CD4-positive, alpha-beta T cell (primary cell): ENCODE data around the gene FAM171A1. TPM values are rescaled to one million over a fixed set of nuclear protein-coding genes. Genes with fewer than 3 reads are reported as not detected.

ENCODE experiments used
- ATAC-seq: fragments of 200-7000 bp; cut with Tn5 transposase; one replicate; pipeline ENCODE4 v1.10.0; 2022; ENCODE audit warnings: mild to moderate bottlenecking; ENCODE audit not compliant: poor library complexity
- CTCF ChIA-PET: fragments of 350-600 bp; sonication (Branson Sonifier 250); formaldehyde crosslinking; loops from one replicate; lab custom pipeline; 2021; ENCODE audit warnings: antibody characterized with exemption, inconsistent platforms; lab: Charles Lee
- POLR2A ChIA-PET: fragments of 350-600 bp; sonication (Branson Sonifier 250); formaldehyde crosslinking; loops from one replicate; lab custom pipeline; 2021; ENCODE audit warnings: antibody characterized with exemption, inconsistent platforms; lab: Charles Lee
- DNase-seq, 14 experiments: peaks; one replicate each; pipeline ENCODE4 v3.0.0-alpha.2; 2013 to 2020; ENCODE audit warnings: mixed read lengths in 2 of 14
- H3K27ac ChIP-seq, 2 donors: one replicate each; pipeline versions ENCODE4 v1.5.1 to v1.7.0; 2013; ENCODE audit warnings: low read length in 2 of 2, low read depth in 1 of 2, mild to moderate bottlenecking in 1 of 2
- H3K27me3 ChIP-seq, 2 experiments: 1 replicate in 1 of 2; 2 replicates in 1 of 2; pipeline versions ENCODE4 v1.6.1 to v1.7.0; 2013; ENCODE audit warnings: low read length in 2 of 2, control low read depth in 1 of 2, mild to moderate bottlenecking in 1 of 2, moderate library complexity in 1 of 2; ENCODE audit not compliant: insufficient read depth in 2 of 2, control insufficient read depth in 1 of 2
- H3K36me3 ChIP-seq: one replicate; pipeline ENCODE4 v1.6.1; 2013; ENCODE audit warnings: low read length, control low read depth; ENCODE audit not compliant: insufficient read depth
- H3K4me1 ChIP-seq: one replicate; pipeline ENCODE4 v1.6.1; 2013; ENCODE audit warnings: low read length, control low read depth; ENCODE audit not compliant: insufficient read depth
- H3K4me3 ChIP-seq: one replicate; pipeline ENCODE4 v1.5.1; 2013; ENCODE audit warnings: mild to moderate bottlenecking, low read length, moderate library complexity
- H3K9me3 ChIP-seq, 2 experiments: 1 replicate in 1 of 2; 2 replicates in 1 of 2; pipeline versions ENCODE4 v1.6.1 to v1.7.0; 2013; ENCODE audit warnings: low read length in 2 of 2, mild to moderate bottlenecking in 2 of 2, control low read depth in 1 of 2, moderate library complexity in 1 of 2; ENCODE audit not compliant: control insufficient read depth in 1 of 2, insufficient read depth in 1 of 2
- H3K27ac Mint-ChIP-seq: one replicate; pipeline ENCODE4 v1.8.0; 2020; ENCODE audit warnings: mixed read lengths
- H3K27me3 Mint-ChIP-seq: one replicate; pipeline ENCODE4 v1.8.0; 2021; ENCODE audit warnings: mixed read lengths
- H3K36me3 Mint-ChIP-seq: one replicate; pipeline ENCODE4 v1.8.0; 2021; ENCODE audit warnings: low read depth, mixed read lengths
- H3K4me1 Mint-ChIP-seq: one replicate; pipeline ENCODE4 v1.8.0; 2021; ENCODE audit warnings: low read depth, mixed read lengths
- H3K4me3 Mint-ChIP-seq: one replicate; pipeline ENCODE4 v1.8.0; 2020; ENCODE audit warnings: mild to moderate bottlenecking, mixed read lengths
- H3K9me3 Mint-ChIP-seq: one replicate; pipeline ENCODE4 v1.8.0; 2020; ENCODE audit warnings: mixed read lengths
- intact Hi-C, 2 experiments: fragments of 100-400 bp; cut with DNase I in 1 of 2; cut with micrococcal nuclease in 1 of 2; formaldehyde crosslinking; loops; one replicate each; pipeline versions ENCODE4 v1.15.1 to v1.9.0; 2023 to 2025; cut with DNase I, micrococcal nuclease
- total RNA-seq, 174 experiments: library from RNA in 2 of 174; stranded (reverse) in 2 of 174; gene quantifications; one replicate each; pipeline ENCODE4 v1.2.3 and lab custom pipeline; 2021 to 2026
- TF ChIP-seq, protein P1 (sequence below): fragments of 200-600 bp; IDR thresholded peaks from one replicate; pipeline ENCODE4 v1.8.0; 2022; ENCODE audit warnings: antibody characterized with exemption, mild to moderate bottlenecking

The FAM171A1 gene
- total RNA-seq, 2 experiments from 2014 or later: 1.8 to 2.6 TPM

GRCh38 chr10:15309221-15309620, 61.9 kb downstream of the FAM171A1 start:
- Histone ChIP-seq H3K4me1 (no peaks in the 10 kb centered on the region), H3K9me3 (no peaks in the 10 kb centered on the region), H3K27me3 (no peaks in the 10 kb centered on the region), H3K36me3 (no peaks in the 10 kb centered on the region), H3K4me3 (no peak overlapping the region), H3K27ac (no peak overlapping the region)
- Mint-ChIP-seq H3K4me3 (no peak overlapping the region), H3K27me3 (peaks cover 3% of the 10 kb centered on the region), H3K36me3 (no peaks in the 10 kb centered on the region), H3K4me1 (peaks cover 7% of the 10 kb centered on the region), H3K27ac (no peak overlapping the region), H3K9me3 (no peaks in the 10 kb centered on the region)
- POLR2A ChIA-PET: no interaction called here
- no peak for ATAC-seq
- TF ChIP-seq, protein P1, sequence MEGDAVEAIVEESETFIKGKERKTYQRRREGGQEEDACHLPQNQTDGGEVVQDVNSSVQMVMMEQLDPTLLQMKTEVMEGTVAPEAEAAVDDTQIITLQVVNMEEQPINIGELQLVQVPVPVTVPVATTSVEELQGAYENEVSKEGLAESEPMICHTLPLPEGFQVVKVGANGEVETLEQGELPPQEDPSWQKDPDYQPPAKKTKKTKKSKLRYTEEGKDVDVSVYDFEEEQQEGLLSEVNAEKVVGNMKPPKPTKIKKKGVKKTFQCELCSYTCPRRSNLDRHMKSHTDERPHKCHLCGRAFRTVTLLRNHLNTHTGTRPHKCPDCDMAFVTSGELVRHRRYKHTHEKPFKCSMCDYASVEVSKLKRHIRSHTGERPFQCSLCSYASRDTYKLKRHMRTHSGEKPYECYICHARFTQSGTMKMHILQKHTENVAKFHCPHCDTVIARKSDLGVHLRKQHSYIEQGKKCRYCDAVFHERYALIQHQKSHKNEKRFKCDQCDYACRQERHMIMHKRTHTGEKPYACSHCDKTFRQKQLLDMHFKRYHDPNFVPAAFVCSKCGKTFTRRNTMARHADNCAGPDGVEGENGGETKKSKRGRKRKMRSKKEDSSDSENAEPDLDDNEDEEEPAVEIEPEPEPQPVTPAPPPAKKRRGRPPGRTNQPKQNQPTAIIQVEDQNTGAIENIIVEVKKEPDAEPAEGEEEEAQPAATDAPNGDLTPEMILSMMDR: no peak
- CTCF ChIA-PET: no interaction called here
- intact Hi-C loops: no loop called here
- DNase-seq: no peak

- H3K36me3 ChIP-seq: no peaks in the 10 kb centered on the region
- H3K9me3 ChIP-seq: no peaks in the 10 kb centered on the region
- no peaks in the 10 kb centered on the region for H3K27me3 ChIP-seq
- intact Hi-C loops: no loop called here
- ChIA-PET POLR2A (no interaction called here), CTCF (no interaction called here)
- no peaks in the 10 kb centered on the region for H3K36me3 Mint-ChIP-seq
- H3K4me3 Mint-ChIP-seq: no peak overlapping the region
- H3K27me3 Mint-ChIP-seq: peaks cover 4% of the 10 kb centered on the region
- no peak overlapping the region for H3K27ac Mint-ChIP-seq
- TF ChIP-seq, protein P1: no peak
- no peaks in the 10 kb centered on the region for H3K4me1 ChIP-seq
- H3K9me3 Mint-ChIP-seq: no peaks in the 10 kb centered on the region
- H3K4me3 ChIP-seq: no peak overlapping the region
- H3K4me1 Mint-ChIP-seq: no peaks in the 10 kb centered on the region
- ATAC-seq (no peak), DNase-seq (no peak)
- no peak overlapping the region for H3K27ac ChIP-seq
Observed at GRCh38 chr10:15306735-15307280, 64.3 kb downstream of the FAM171A1 start.

- Mint-ChIP-seq H3K4me3 (no peak overlapping the region), H3K4me1 (no peaks in the 10 kb centered on the region), H3K27ac (no peak overlapping the region), H3K9me3 (no peaks in the 10 kb centered on the region), H3K27me3 (peaks cover 4% of the 10 kb centered on the region), H3K36me3 (no peaks in the 10 kb centered on the region)
- Histone ChIP-seq H3K27me3 (no peaks in the 10 kb centered on the region), H3K4me3 (no peak overlapping the region), H3K9me3 (no peaks in the 10 kb centered on the region), H3K4me1 (no peaks in the 10 kb centered on the region), H3K36me3 (no peaks in the 10 kb centered on the region), H3K27ac (no peak overlapping the region)
- DNase-seq (no peak), ATAC-seq (no peak)
- ChIA-PET POLR2A (no interaction called here), CTCF (no interaction called here)
- intact Hi-C loops: no loop called here
- TF ChIP-seq, protein P1: no peak
Observed at GRCh38 chr10:15305634-15306033, 65.5 kb downstream of the FAM171A1 start.
